Measurements from ENCODE around the gene SPANXN4. TPM values are rescaled to one million over a fixed set of nuclear protein-coding genes. Genes with fewer than 3 reads are reported as not detected.

SPANXN4 gene
- total RNA-seq, 2 donors from 2014 or later = not detected

DNA sequence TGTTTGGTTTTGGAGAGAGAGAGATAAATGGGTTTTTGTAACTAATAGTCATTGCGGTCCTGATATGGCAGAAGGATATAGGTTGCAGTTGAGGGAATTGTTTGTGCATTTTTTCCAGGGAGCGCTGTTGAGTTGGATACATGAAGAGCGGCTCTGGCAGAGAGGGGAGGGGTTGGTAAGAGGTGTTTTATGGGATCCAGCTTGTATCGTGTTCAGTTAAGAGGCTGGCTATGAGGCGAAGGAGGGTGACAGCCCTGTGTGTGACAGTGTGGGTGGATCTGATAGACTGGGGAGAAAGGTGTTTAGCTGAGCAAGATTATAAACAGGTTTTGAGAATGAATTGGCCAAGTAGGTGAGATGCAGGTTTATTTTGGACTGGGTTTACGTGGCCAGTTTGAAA, 1.5 kb downstream of the SPANXN4 start:
- H3K4me3 Mint-ChIP-seq = no peak overlapping the region
- Histone ChIP-seq H3K9me3 (ENCODE audit: control insufficient read depth, low read length) (no peaks in the 10 kb centered on the region), H3K36me3 (ENCODE audit: control insufficient read depth, insufficient read depth, low read length) (no peaks in the 10 kb centered on the region), H3K4me1 (ENCODE audit: control insufficient read depth, insufficient read depth, low read length) (no peaks in the 10 kb centered on the region), H3K9ac (ENCODE audit: extremely low read depth, low read length, poor library complexity, severe bottlenecking) (no peak overlapping the region), H3K4me3 (ENCODE audit: low read length) (no peak overlapping the region), H3K27ac (ENCODE audit: low read depth, low read length) (no peak overlapping the region), H3K27me3 (ENCODE audit: control insufficient read depth, insufficient read depth, low read length, poor library complexity, severe bottlenecking) (no peaks in the 10 kb centered on the region)
- WGBS, 2 experiments (ENCODE audit: insufficient coverage in 1 of 2, insufficient read length in 1 of 2) = 89% methylated on average over 3 to 6 of the region's 6 CpGs
- H3K4me1 Mint-ChIP-seq = no peaks in the 10 kb centered on the region
- H3K27ac Mint-ChIP-seq = no peak overlapping the region
- H3K9me3 Mint-ChIP-seq = peaks cover 24% of the 10 kb centered on the region
- no peak for DNase-seq
- TF ChIP-seq CTCF (conservative IDR thresholded peaks at IDR 0.05) = no peak
- no peaks in the 10 kb centered on the region for H3K27me3 Mint-ChIP-seq (ENCODE audit: insufficient read depth)
- H3K36me3 Mint-ChIP-seq (ENCODE audit: low read depth) = no peaks in the 10 kb centered on the region

DNA sequence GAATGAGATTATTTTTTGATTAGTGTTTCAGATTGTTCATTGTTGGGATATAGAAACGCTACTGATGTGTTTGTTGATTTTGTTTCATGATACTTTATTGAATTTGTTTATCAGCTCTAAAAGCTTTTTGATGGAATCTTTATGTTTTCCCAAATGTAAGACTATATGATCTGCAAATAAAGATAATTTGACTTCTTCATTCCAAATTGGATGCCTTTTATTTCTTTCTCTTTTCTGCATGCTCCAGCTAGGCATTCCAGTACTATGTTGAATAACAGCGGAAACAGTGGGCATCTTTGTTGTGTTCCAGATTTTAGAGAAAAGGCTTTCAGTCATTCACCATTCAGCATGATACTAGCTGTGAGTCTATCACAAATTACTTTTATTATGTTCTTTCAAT, 21.8 kb downstream of the SPANXN4 start:
- no peak overlapping the region for H3K4me3 ChIP-seq (ENCODE audit: low read length)
- H3K27me3 Mint-ChIP-seq (ENCODE audit: insufficient read depth) = no peaks in the 10 kb centered on the region
- H3K4me1 Mint-ChIP-seq = no peaks in the 10 kb centered on the region
- DNase-seq = no peak
- no peak overlapping the region for H3K27ac Mint-ChIP-seq
- no peak overlapping the region for H3K4me3 Mint-ChIP-seq
- H3K27me3 ChIP-seq (ENCODE audit: control insufficient read depth, insufficient read depth, low read length, poor library complexity, severe bottlenecking) = no peaks in the 10 kb centered on the region
- no peak overlapping the region for H3K9ac ChIP-seq (ENCODE audit: extremely low read depth, low read length, poor library complexity, severe bottlenecking)
- no peaks in the 10 kb centered on the region for H3K9me3 ChIP-seq (ENCODE audit: control insufficient read depth, low read length)
- no peak overlapping the region for H3K27ac ChIP-seq (ENCODE audit: low read depth, low read length)
- 89% methylated on average over 2 of the region's 2 CpGs; no CpG with 5 or more reads in 1 of the 2 experiments for WGBS, 2 experiments (ENCODE audit: insufficient coverage in 1 of 2, insufficient read length in 1 of 2)
- no peaks in the 10 kb centered on the region for H3K36me3 ChIP-seq (ENCODE audit: control insufficient read depth, insufficient read depth, low read length)
- no peaks in the 10 kb centered on the region for H3K36me3 Mint-ChIP-seq (ENCODE audit: low read depth)
- no peaks in the 10 kb centered on the region for H3K4me1 ChIP-seq (ENCODE audit: control insufficient read depth, insufficient read depth, low read length)
- TF ChIP-seq CTCF (conservative IDR thresholded peaks at IDR 0.05) = no peak
- H3K9me3 Mint-ChIP-seq = peaks cover 78% of the 10 kb centered on the region

DNA sequence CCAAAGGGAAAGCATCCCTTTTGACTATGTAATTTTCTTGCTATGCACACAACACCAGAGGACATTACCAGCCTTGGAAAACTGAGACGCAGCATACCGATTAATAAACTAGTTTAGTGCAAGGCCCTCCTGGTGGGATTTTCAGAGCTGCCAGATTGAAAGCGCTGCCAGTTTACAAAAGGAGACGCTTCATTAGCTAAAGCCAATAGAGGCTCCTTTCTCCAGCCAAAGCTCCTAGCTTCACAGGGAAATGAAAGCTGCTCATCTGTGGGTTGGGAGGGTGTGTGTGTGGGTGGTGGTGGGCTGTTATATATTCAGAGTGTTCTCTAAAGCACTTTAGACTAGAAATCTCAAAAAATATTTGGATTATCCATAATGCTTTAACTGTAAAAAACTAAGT, 32.4 kb downstream of the SPANXN4 start:
- WGBS, 2 experiments (ENCODE audit: insufficient coverage in 1 of 2, insufficient read length in 1 of 2) = 78% methylated on average over 3 of the region's 4 CpGs; no CpG with 5 or more reads in 1 of the 2 experiments
- Mint-ChIP-seq H3K4me1 (no peaks in the 10 kb centered on the region), H3K4me3 (no peak overlapping the region), H3K27ac (no peak overlapping the region), H3K27me3 (ENCODE audit: insufficient read depth) (no peaks in the 10 kb centered on the region), H3K9me3 (peaks cover 43% of the 10 kb centered on the region), H3K36me3 (ENCODE audit: low read depth) (no peaks in the 10 kb centered on the region)
- Histone ChIP-seq H3K9ac (ENCODE audit: extremely low read depth, low read length, poor library complexity, severe bottlenecking) (no peak overlapping the region), H3K4me3 (ENCODE audit: low read length) (no peak overlapping the region), H3K9me3 (ENCODE audit: control insufficient read depth, low read length) (no peaks in the 10 kb centered on the region), H3K4me1 (ENCODE audit: control insufficient read depth, insufficient read depth, low read length) (no peaks in the 10 kb centered on the region), H3K27ac (ENCODE audit: low read depth, low read length) (no peak overlapping the region), H3K27me3 (ENCODE audit: control insufficient read depth, insufficient read depth, low read length, poor library complexity, severe bottlenecking) (no peaks in the 10 kb centered on the region), H3K36me3 (ENCODE audit: control insufficient read depth, insufficient read depth, low read length) (no peaks in the 10 kb centered on the region)
- DNase-seq = no peak
- no peak for TF ChIP-seq CTCF (conservative IDR thresholded peaks at IDR 0.05)
